ENCODE data around the gene NOL3.

Gene NOL3

GRCh38 chr16:67190448-67191399, 20.4 kb downstream of the NOL3 start:
- DNase-seq = no peak

GRCh38 chr16:67191411-67191994, 21.2 kb downstream of the NOL3 start:
- no peak for DNase-seq

- DNase-seq = peak; percentile 90
These were observed 21.8 kb downstream of the NOL3 start, which contains the start of gene E2F4 for GRCh38 chr16:67191995-67192681. Gene E2F4, plus strand, starts transcription at chr16:67192155. Its CDS starts 73 bp downstream, at chr16:67192228.

GRCh38 chr16:67192781-67193361, 22.5 kb downstream of the NOL3 start:
- DNase-seq = no peak

- no peak for DNase-seq
These were observed 23.2 kb downstream of the NOL3 start for GRCh38 chr16:67193536-67193935.

- DNase-seq = no peak
These were observed 23.9 kb downstream of the NOL3 start for GRCh38 chr16:67194260-67194659.

GRCh38 chr16:67195676-67196075, 25.3 kb downstream of the NOL3 start:
- no peak for DNase-seq

GRCh38 chr16:67196881-67197280, 26.5 kb downstream of the NOL3 start:
- DNase-seq = no peak

GRCh38 chr16:67197704-67198103, 27.4 kb downstream of the NOL3 start:
- DNase-seq = no peak

- peak; percentile 26 for DNase-seq
These were observed 27.9 kb downstream of the NOL3 start for GRCh38 chr16:67198238-67198734.

GRCh38 chr16:67199011-67199807, 28.9 kb downstream of the NOL3 start, which contains the start of gene ELMO3:
Gene ELMO3, plus strand, starts transcription at chr16:67199131. Its CDS starts 196 bp downstream, at chr16:67199327.
- no peak for DNase-seq

GRCh38 chr16:67199808-67200198, 29.5 kb downstream of the NOL3 start:
- no peak for DNase-seq

GRCh38 chr16:67200491-67200890, 30.2 kb downstream of the NOL3 start:
- DNase-seq = no peak

- DNase-seq = no peak
These were observed 31.3 kb downstream of the NOL3 start for GRCh38 chr16:67201411-67202345.

- DNase-seq = no peak
These were observed 32.1 kb downstream of the NOL3 start for GRCh38 chr16:67202426-67202825.

GRCh38 chr16:67202956-67203493, 32.7 kb downstream of the NOL3 start:
- no peak for DNase-seq

- no peak for DNase-seq
These were observed 33.7 kb downstream of the NOL3 start for GRCh38 chr16:67204076-67204475.

- DNase-seq = no peak
These were observed 35.9 kb downstream of the NOL3 start for GRCh38 chr16:67206129-67206837.

- no peak for DNase-seq
These were observed 36.5 kb downstream of the NOL3 start for GRCh38 chr16:67206838-67207248.

Data from fibroblast of skin of abdomen (primary cell).